Loucy (cell line): ENCODE data around the gene IFI6.

ENCODE experiments used
- CTCF ChIP-seq: fragments of 200-600 bp; sonication (generic); conservative IDR thresholded peaks from 2 replicates; pipeline ENCODE4 v1.5.1; 2014; ENCODE audit warnings: mild to moderate bottlenecking, antibody characterized with exemption, low read length
- EZH2phosphoT487 ChIP-seq: fragments of 200-600 bp; IDR thresholded peaks from 2 replicates; pipeline ENCODE4 v1.6.1; 2018; ENCODE audit warnings: antibody characterized with exemption, mild to moderate bottlenecking, moderate library complexity, borderline replicate concordance

DNA sequence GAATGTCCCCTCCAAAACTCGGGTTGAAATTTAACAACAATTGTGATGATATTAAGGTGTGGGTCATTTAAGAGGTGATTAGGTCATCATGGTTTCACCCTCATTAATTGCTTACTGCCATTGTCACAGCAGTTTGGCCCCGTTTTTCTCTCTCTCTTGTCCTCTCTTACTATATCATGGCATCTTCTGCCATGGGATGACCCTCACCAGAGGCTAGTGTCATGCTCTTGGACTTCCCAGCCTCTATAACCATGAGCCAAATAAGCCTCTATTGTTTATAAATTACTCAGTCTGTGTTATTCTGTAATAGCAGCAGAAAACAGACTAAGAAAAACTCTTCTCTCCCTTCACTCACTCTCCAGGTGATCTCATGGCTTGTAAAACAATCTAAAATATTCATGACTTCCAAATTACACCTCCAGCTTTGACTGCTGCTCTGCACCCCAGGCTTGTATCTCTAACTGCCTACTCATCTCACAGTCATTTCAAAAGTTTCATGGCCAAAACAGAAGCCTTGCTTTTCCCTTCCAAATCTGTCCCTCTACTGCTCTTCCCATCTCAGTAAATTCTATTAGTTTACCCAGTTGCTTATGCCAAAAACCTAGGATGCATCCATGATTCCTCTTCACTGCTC is 44.4 kb upstream of the IFI6 start:
- TF ChIP-seq CTCF = no peak
- TF ChIP-seq EZH2phosphoT487 = no peak
